ENCODE measurements around the gene TOX3. TPM values are rescaled to one million over a fixed set of nuclear protein-coding genes. Genes with fewer than 3 reads are reported as not detected.

Gene TOX3
- total and polyA plus RNA-seq, 7 donors: 0.03 to 0.10 TPM; not detected in 5

- H3K4me1 ChIP-seq: no peaks in the 10 kb centered on the region
- WGBS, 3 donors: 95 to 97% (median 96%) methylated on average over 7 of the region's 7 CpGs
- no peaks in the 10 kb centered on the region for H3K9me3 ChIP-seq
- intact Hi-C loops (cut with DNase I): no loop called here
- no peak for ATAC-seq
- TF ChIP-seq, protein P1, sequence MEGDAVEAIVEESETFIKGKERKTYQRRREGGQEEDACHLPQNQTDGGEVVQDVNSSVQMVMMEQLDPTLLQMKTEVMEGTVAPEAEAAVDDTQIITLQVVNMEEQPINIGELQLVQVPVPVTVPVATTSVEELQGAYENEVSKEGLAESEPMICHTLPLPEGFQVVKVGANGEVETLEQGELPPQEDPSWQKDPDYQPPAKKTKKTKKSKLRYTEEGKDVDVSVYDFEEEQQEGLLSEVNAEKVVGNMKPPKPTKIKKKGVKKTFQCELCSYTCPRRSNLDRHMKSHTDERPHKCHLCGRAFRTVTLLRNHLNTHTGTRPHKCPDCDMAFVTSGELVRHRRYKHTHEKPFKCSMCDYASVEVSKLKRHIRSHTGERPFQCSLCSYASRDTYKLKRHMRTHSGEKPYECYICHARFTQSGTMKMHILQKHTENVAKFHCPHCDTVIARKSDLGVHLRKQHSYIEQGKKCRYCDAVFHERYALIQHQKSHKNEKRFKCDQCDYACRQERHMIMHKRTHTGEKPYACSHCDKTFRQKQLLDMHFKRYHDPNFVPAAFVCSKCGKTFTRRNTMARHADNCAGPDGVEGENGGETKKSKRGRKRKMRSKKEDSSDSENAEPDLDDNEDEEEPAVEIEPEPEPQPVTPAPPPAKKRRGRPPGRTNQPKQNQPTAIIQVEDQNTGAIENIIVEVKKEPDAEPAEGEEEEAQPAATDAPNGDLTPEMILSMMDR (IDR thresholded peaks at IDR 0.05): no peak
- H3K27me3 ChIP-seq (ENCODE audit: insufficient read depth in 3 of 3, low read length in 2 of 3): no peaks in the 10 kb centered on the region
- no peaks in the 10 kb centered on the region for H3K36me3 ChIP-seq (ENCODE audit: insufficient read depth in 1 of 2, low read depth in 1 of 2)
- no peak overlapping the region for H3K27ac ChIP-seq
- no peak for DNase-seq
- H3K4me3 ChIP-seq: no peak overlapping the region
Measured at GRCh38 chr16:52450241-52450640, 96.7 kb downstream of the TOX3 start.

DNA sequence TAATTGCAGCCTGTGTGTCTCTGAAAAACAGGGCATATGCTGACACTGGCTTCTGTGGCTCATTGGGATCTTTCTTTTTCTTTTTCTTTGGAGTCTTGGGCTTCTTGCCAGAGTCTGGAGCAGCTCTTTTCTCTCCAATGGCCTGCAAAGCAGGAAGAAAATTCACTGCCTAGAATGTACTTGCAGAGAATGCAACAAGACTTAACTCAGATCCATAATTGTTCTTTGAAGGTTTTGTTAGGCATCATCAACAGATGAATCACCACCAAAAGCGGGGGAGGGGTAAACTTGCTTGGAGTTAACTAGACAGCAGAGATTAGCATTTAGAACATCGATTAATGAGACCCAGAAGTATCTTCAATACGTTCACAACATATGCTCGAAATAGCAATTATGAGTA lies 100.9 kb downstream of the TOX3 start:
- Histone ChIP-seq H3K9me3 (peaks cover under 1% of the 10 kb centered on the region), H3K36me3 (ENCODE audit: insufficient read depth in 1 of 2, low read depth in 1 of 2) (no peaks in the 10 kb centered on the region), H3K4me1 (no peaks in the 10 kb centered on the region), H3K27ac (no peak overlapping the region), H3K27me3 (ENCODE audit: insufficient read depth in 3 of 3, low read length in 2 of 3) (no peaks in the 10 kb centered on the region), H3K4me3 (no peak overlapping the region)
- intact Hi-C loops (cut with DNase I): no loop called here
- TF ChIP-seq, protein P1 (IDR thresholded peaks at IDR 0.05): no peak
- WGBS, 3 donors: 63 to 80% (median 74%) methylated on average over 4 of the region's 4 CpGs
- DNase-seq (no peak), ATAC-seq (no peak)

- H3K4me1 ChIP-seq: no peaks in the 10 kb centered on the region
- DNase-seq: no peak
- ATAC-seq: no peak
- intact Hi-C loops (cut with DNase I): no loop called here
- peaks cover 4% of the 10 kb centered on the region for H3K9me3 ChIP-seq
- no peaks in the 10 kb centered on the region for H3K36me3 ChIP-seq (ENCODE audit: insufficient read depth in 1 of 2, low read depth in 1 of 2)
- H3K27me3 ChIP-seq (ENCODE audit: insufficient read depth in 3 of 3, low read length in 2 of 3): no peaks in the 10 kb centered on the region
- TF ChIP-seq, protein P1 (IDR thresholded peaks at IDR 0.05): no peak
- WGBS, 3 donors: 89 to 93% (median 93%) methylated on average over 3 of the region's 3 CpGs
- no peak overlapping the region for H3K4me3 ChIP-seq
- H3K27ac ChIP-seq: no peak overlapping the region
Measured at GRCh38 chr16:52441886-52442285, 105.1 kb downstream of the TOX3 start.

DNA sequence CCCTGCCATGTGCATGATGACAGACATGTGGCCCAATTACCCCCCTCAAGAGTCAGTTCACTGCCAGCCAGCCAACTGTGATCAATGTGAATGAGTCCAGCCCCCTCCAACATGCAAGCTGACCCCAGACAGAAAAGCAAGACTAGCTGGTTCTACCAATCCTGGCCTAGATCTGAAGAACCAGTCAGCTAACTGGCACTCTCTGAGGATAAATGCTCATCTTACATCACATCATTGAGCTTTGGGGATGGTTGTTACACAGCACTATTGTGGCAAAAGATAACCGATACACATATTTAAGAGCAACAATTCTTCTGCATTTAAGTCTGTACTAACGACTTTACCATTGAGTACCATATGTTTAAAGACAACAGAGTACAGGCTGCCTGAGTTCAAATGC lies 106.7 kb downstream of the TOX3 start:
- TF ChIP-seq, protein P1 (IDR thresholded peaks at IDR 0.05): no peak
- H3K9me3 ChIP-seq: peaks cover 4% of the 10 kb centered on the region
- H3K27me3 ChIP-seq (ENCODE audit: insufficient read depth in 3 of 3, low read length in 2 of 3): no peaks in the 10 kb centered on the region
- intact Hi-C loops (cut with DNase I): no loop called here
- H3K4me3 ChIP-seq: no peak overlapping the region
- H3K36me3 ChIP-seq (ENCODE audit: insufficient read depth in 1 of 2, low read depth in 1 of 2): no peaks in the 10 kb centered on the region
- no peaks in the 10 kb centered on the region for H3K4me1 ChIP-seq
- 92 to 95% (median 95%) methylated on average over 2 of the region's 2 CpGs for WGBS, 3 donors
- ATAC-seq (no peak), DNase-seq (no peak)
- H3K27ac ChIP-seq: no peak overlapping the region

DNA sequence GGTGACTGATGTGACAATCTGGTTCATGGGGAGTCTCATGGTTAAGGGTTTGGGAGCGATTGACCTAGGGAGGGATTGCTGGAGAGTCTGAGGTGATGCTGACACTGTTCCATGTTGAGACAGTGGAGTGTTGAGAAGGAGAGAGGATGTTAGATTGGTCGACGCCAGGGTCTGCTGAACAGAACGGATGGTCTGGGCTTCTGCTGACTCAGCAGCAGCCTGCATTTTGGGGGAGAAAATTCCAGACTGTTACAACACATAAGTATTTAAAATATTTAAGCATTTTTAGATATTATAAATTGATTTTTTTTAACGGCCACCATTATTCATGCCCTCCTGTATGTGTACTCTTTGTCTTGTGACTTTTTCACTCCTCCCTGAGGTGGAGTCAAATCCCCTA lies 107.2 kb downstream of the TOX3 start:
- TF ChIP-seq, protein P1 (IDR thresholded peaks at IDR 0.05): no peak
- Histone ChIP-seq H3K36me3 (ENCODE audit: insufficient read depth in 1 of 2, low read depth in 1 of 2) (no peaks in the 10 kb centered on the region), H3K4me1 (no peaks in the 10 kb centered on the region), H3K27ac (no peak overlapping the region), H3K9me3 (peaks cover 4% of the 10 kb centered on the region), H3K27me3 (ENCODE audit: insufficient read depth in 3 of 3, low read length in 2 of 3) (no peaks in the 10 kb centered on the region), H3K4me3 (no peak overlapping the region)
- DNase-seq: no peak
- 87 to 92% (median 87%) methylated on average over 5 of the region's 5 CpGs for whole genome bisulfite sequencing, 3 donors
- intact Hi-C loops (cut with DNase I): no loop called here
- ATAC-seq: no peak

Data from psoas muscle (tissue), 8 donors.